HCT116 (cell line): ENCODE measurements around the gene PALB2. TPM values are rescaled to one million over a fixed set of nuclear protein-coding genes. Genes with fewer than 3 reads are reported as not detected.

ENCODE experiments used
- ATAC-seq: fragments of 200-7000 bp; cut with Tn5 transposase; 2 replicates; pipeline ENCODE4 v1.9.1; 2020; ENCODE audit warnings: mild to moderate bottlenecking, moderate library complexity
- BruUV-seq: library from RNA; stranded (reverse); fragments of 400-500 nt; replicated peaks from 2 replicates; lab custom pipeline; 2021; lab: Mats Ljungman, UMichigan
- CTCF ChIA-PET: fragments of 300-600 bp; sonication (Branson Sonifier 250); formaldehyde crosslinking; loops from one replicate; lab custom pipeline; 2021; ENCODE audit warnings: antibody characterized with exemption; lab: Charles Lee
- POLR2A ChIA-PET: fragments of 300-600, 350-600 bp; sonication (Branson Sonifier 250); formaldehyde crosslinking; loops from one replicate; lab custom pipeline; 2021; ENCODE audit warnings: antibody characterized with exemption; lab: Charles Lee
- RAD21 ChIA-PET, 2 experiments: fragments of 300-600 bp; sonication (Branson Sonifier 250); formaldehyde crosslinking; loops; one replicate each; lab custom pipeline; 2023; ENCODE audit warnings: low total read pairs in 2 of 2; ENCODE audit not compliant: uncharacterized antibody in 2 of 2, unreplicated experiment in 2 of 2, low non-redundant PET in 1 of 2; lab: Charles Lee
- DNase-seq: peaks from one replicate; pipeline ENCODE4 v3.0.0-alpha.2; 2010; ENCODE audit warnings: low read depth, low spot score
- H2AFZ ChIP-seq: fragments of 200-600 bp; shearing (Covaris generic), sonication (generic); 2 replicates; pipeline ENCODE4 v1.6.1; 2017; ENCODE audit warnings: low read depth, mixed run types, mixed read lengths, antibody characterized with exemption, low read length; ENCODE audit not compliant: poor library complexity, severe bottlenecking
- H3K27ac ChIP-seq: 2 replicates; pipeline ENCODE4 v1.5.1; 2012; ENCODE audit warnings: low read depth, low read length
- H3K27me3 ChIP-seq: fragments of 200-600 bp; sonication (generic); 2 replicates; pipeline ENCODE4 v1.6.1; 2016; ENCODE audit warnings: mixed run types, low read length, mixed read lengths; ENCODE audit not compliant: insufficient read depth
- H3K36me3 ChIP-seq, 2 experiments: fragments of 200-500 bp in 1 of 2; fragments of 200-600 bp in 1 of 2; sonication (Bioruptor generic) in 1 of 2; sonication (generic) in 1 of 2; 2 replicates each; pipeline versions ENCODE4 v1.5.1 to v1.6.1; 2014 to 2016; ENCODE audit warnings: low read length in 2 of 2, inconsistent platforms in 1 of 2, mixed read lengths in 1 of 2, mixed run types in 1 of 2; ENCODE audit not compliant: insufficient read depth in 2 of 2, control insufficient read depth in 1 of 2
- H3K4me1 ChIP-seq, 2 experiments: fragments of 200-600 bp in 1 of 2; sonication (generic) in 1 of 2; 2 replicates each; pipeline versions ENCODE4 v1.5.1 to v1.6.1; 2012 to 2017; ENCODE audit warnings: low read length in 2 of 2, inconsistent platforms in 1 of 2, mild to moderate bottlenecking in 1 of 2, mixed read lengths in 1 of 2, mixed run types in 1 of 2, moderate library complexity in 1 of 2; ENCODE audit not compliant: insufficient read depth in 2 of 2, control insufficient read depth in 1 of 2
- H3K4me2 ChIP-seq: fragments of 200-600 bp; sonication (generic); 2 replicates; pipeline ENCODE4 v1.6.1; 2017; ENCODE audit warnings: mixed run types, low read length, mixed read lengths
- H3K4me3 ChIP-seq, 2 experiments: fragments of 200-600 bp in 1 of 2; sonication (generic) in 1 of 2; replicated peaks in 1 of 2; 2 replicates each; pipeline ENCODE4 v1.5.1; 2011 to 2016; ENCODE audit warnings: low read length in 2 of 2, control low read depth in 1 of 2, low read depth in 1 of 2, mild to moderate bottlenecking in 1 of 2, mixed read lengths in 1 of 2, mixed run types in 1 of 2
- H3K79me2 ChIP-seq: fragments of 200-600 bp; sonication (generic); 2 replicates; pipeline ENCODE4 v1.6.1; 2017; ENCODE audit warnings: mild to moderate bottlenecking, mixed run types, low read length, moderate library complexity, mixed read lengths; ENCODE audit not compliant: insufficient read depth
- H3K9ac ChIP-seq: fragments of 200-600 bp; sonication (generic); 2 replicates; pipeline ENCODE4 v1.6.1; 2016; ENCODE audit warnings: low read length, mixed read lengths
- H3K9me2 ChIP-seq: fragments of 200-600 bp; sonication (generic), shearing (Covaris generic); 2 replicates; pipeline ENCODE4 v1.6.1; 2017; ENCODE audit warnings: mixed run types, mild to moderate bottlenecking, moderate library complexity; ENCODE audit not compliant: insufficient read depth
- H3K9me3 ChIP-seq, 2 experiments: fragments of 200-500 bp in 1 of 2; fragments of 200-600 bp in 1 of 2; sonication (Bioruptor generic) in 1 of 2; sonication (generic) in 1 of 2; 2 replicates each; pipeline ENCODE4 v1.6.1; 2014 to 2017; ENCODE audit warnings: low read length in 2 of 2, mixed read lengths in 2 of 2, inconsistent platforms in 1 of 2, low read depth in 1 of 2, mild to moderate bottlenecking in 1 of 2, mixed run types in 1 of 2, moderate library complexity in 1 of 2; ENCODE audit not compliant: control insufficient read depth in 1 of 2, insufficient read depth in 1 of 2
- H4K20me1 ChIP-seq: fragments of 200-600 bp; sonication (generic), shearing (Covaris generic); 2 replicates; pipeline ENCODE4 v1.6.1; 2017; ENCODE audit warnings: mixed run types, mild to moderate bottlenecking, moderate library complexity; ENCODE audit not compliant: insufficient read depth
- FOSL1 ChIP-seq: IDR thresholded peaks from 2 replicates; pipeline ENCODE4 v1.6.1; 2012; ENCODE audit warnings: low read depth
- MAX ChIP-seq: IDR thresholded peaks from 2 replicates; pipeline ENCODE4 v1.6.1; 2012
- SRF ChIP-seq: IDR thresholded peaks from 2 replicates; pipeline ENCODE4 v1.6.1; 2012; ENCODE audit warnings: low read depth
- YY1 ChIP-seq: IDR thresholded peaks from 2 replicates; pipeline ENCODE4 v1.6.1; 2011; ENCODE audit warnings: low read length, low read depth, moderate library complexity, mild to moderate bottlenecking; ENCODE audit not compliant: insufficient replicate concordance; ENCODE audit errors: extremely low read depth
- ZFX ChIP-seq: fragments of 450-650 bp; IDR thresholded peaks from 2 replicates; pipeline ENCODE4 v1.6.1; 2017
- intact Hi-C: fragments of 100-400 bp; cut with micrococcal nuclease; formaldehyde crosslinking; loops from 2 replicates; pipeline ENCODE4 v1.10.0; 2022
- total RNA-seq: library from RNA; stranded (reverse); gene quantifications from one replicate; pipeline ENCODE4 v1.2.1, GENCODE V29; 2021; ENCODE audit not compliant: unreplicated experiment
- TF ChIP-seq, protein P1 (sequence below), 3 experiments: fragments of 200-600 bp in 1 of 3; sonication (generic) in 1 of 3; IDR thresholded peaks in 2 of 3; conservative IDR thresholded peaks in 1 of 3; 2 replicates each; pipeline ENCODE4 v1.5.1; 2012 to 2017; ENCODE audit warnings: low read depth in 2 of 3, low read length in 2 of 3, antibody characterized with exemption in 1 of 3, borderline replicate concordance in 1 of 3, control low read depth in 1 of 3, mild to moderate bottlenecking in 1 of 3, mixed read lengths in 1 of 3, mixed run types in 1 of 3, moderate library complexity in 1 of 3; ENCODE audit not compliant: insufficient read depth in 1 of 3

Gene PALB2
- total RNA-seq, 1 experiment from 2014 or later: 15.6 TPM

GRCh38 chr16:23607726-23608125 is 33.4 kb downstream of the PALB2 start:
- TF ChIP-seq YY1: no peak
- no peak for TF ChIP-seq ZFX
- no peak for TF ChIP-seq FOSL1
- TF ChIP-seq SRF: no peak
- TF ChIP-seq MAX: no peak
- TF ChIP-seq, protein P1, sequence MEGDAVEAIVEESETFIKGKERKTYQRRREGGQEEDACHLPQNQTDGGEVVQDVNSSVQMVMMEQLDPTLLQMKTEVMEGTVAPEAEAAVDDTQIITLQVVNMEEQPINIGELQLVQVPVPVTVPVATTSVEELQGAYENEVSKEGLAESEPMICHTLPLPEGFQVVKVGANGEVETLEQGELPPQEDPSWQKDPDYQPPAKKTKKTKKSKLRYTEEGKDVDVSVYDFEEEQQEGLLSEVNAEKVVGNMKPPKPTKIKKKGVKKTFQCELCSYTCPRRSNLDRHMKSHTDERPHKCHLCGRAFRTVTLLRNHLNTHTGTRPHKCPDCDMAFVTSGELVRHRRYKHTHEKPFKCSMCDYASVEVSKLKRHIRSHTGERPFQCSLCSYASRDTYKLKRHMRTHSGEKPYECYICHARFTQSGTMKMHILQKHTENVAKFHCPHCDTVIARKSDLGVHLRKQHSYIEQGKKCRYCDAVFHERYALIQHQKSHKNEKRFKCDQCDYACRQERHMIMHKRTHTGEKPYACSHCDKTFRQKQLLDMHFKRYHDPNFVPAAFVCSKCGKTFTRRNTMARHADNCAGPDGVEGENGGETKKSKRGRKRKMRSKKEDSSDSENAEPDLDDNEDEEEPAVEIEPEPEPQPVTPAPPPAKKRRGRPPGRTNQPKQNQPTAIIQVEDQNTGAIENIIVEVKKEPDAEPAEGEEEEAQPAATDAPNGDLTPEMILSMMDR (IDR thresholded peaks at IDR 0.05 in 2 of 3, conservative IDR thresholded peaks at IDR 0.05 in 1 of 3; ENCODE audit: borderline replicate concordance in 1 of 3, insufficient read depth in 1 of 3, low read depth in 2 of 3, low read length in 2 of 3): no peak
- H3K4me2 ChIP-seq: no peak overlapping the region
- no TSS peak for BruUV-seq
- CTCF ChIA-PET: no interaction called here
- no peak overlapping the region for H3K9ac ChIP-seq
- H2AFZ ChIP-seq: no peak overlapping the region
- no peaks in the 10 kb centered on the region for H4K20me1 ChIP-seq
- H3K4me3 ChIP-seq: no peak overlapping the region
- no peaks in the 10 kb centered on the region for H3K9me2 ChIP-seq
- no peaks in the 10 kb centered on the region for H3K27me3 ChIP-seq
- RAD21 ChIA-PET: no interaction called here
- DNase-seq (no peak), ATAC-seq (no peak)
- H3K36me3 ChIP-seq: peaks cover 3 to 22% of the 10 kb centered on the region in 2 experiments; a peak in 1 of 4 replicates
- no peaks in the 10 kb centered on the region for H3K9me3 ChIP-seq
- intact Hi-C loops: no loop called here
- H3K27ac ChIP-seq: no peak overlapping the region
- no peaks in the 10 kb centered on the region for H3K79me2 ChIP-seq
- POLR2A ChIA-PET: no interaction called here
- peaks cover 0 to 7% of the 10 kb centered on the region in 2 experiments; a peak in 1 of 4 replicates for H3K4me1 ChIP-seq
